NB4 (cell line): Measurements from ENCODE around the gene YIPF1.

Experiments
- CTCF ChIP-seq: IDR thresholded peaks from one replicate; pipeline ENCODE4 v1.5.1; 2012; ENCODE audit warnings: low read depth, low read length
- MYC ChIP-seq: IDR thresholded peaks from 2 replicates; pipeline ENCODE4 v1.6.1; 2011; ENCODE audit warnings: low read depth, low read length
- POLR2A ChIP-seq: IDR thresholded peaks from 2 replicates; pipeline ENCODE4 v1.6.1; 2011; ENCODE audit warnings: mild to moderate bottlenecking; ENCODE audit not compliant: insufficient read length; ENCODE audit errors: extremely low read depth

GRCh38 chr1:53909946-53910345 lies 20.3 kb upstream of the YIPF1 start:
- TF ChIP-seq CTCF (no peak), MYC (no peak), POLR2A (no peak)
